HL-60 (cell line): ENCODE results near the gene BTNL8.

Experiments
- DNase-seq, 2 experiments: peaks; one replicate each; pipeline ENCODE4 v3.0.0-alpha.2; 2010 to 2020; ENCODE audit warnings: low read depth in 1 of 2, low spot score in 1 of 2
- H3K27ac ChIP-seq: fragments of 250-450 bp; sonication (Bioruptor Pico); replicated peaks from 2 replicates; pipeline ENCODE4 v1.5.1; 2020; ENCODE audit warnings: mild to moderate bottlenecking, moderate library complexity
- H3K27me3 ChIP-seq: fragments of 250-450 bp; sonication (Bioruptor Pico); 2 replicates; pipeline ENCODE4 v1.5.1; 2021; ENCODE audit warnings: mild to moderate bottlenecking, moderate library complexity; ENCODE audit not compliant: insufficient read depth, poor library complexity, severe bottlenecking
- H3K4me3 ChIP-seq: replicated peaks from 2 replicates; pipeline ENCODE4 v1.5.1; 2011; ENCODE audit warnings: mild to moderate bottlenecking, control low read depth, low read length; ENCODE audit not compliant: insufficient read depth
- GABPA ChIP-seq: IDR thresholded peaks from 2 replicates; pipeline ENCODE4 v1.6.1; 2012; ENCODE audit warnings: low read depth
- POLR2AphosphoS5 ChIP-seq: IDR thresholded peaks from 2 replicates; pipeline ENCODE4 v1.6.1; 2012; ENCODE audit warnings: low read depth
- SPI1 ChIP-seq: IDR thresholded peaks from 2 replicates; pipeline ENCODE4 v1.6.1; 2012; ENCODE audit warnings: low read depth, mild to moderate bottlenecking, borderline replicate concordance
- TF ChIP-seq, protein P1 (sequence below): IDR thresholded peaks from 2 replicates; pipeline ENCODE4 v1.6.1; 2012; ENCODE audit warnings: low read depth; ENCODE audit not compliant: insufficient replicate concordance
- TF ChIP-seq, protein P2 (sequence below): IDR thresholded peaks from one replicate; pipeline ENCODE4 v1.5.1; 2011; ENCODE audit warnings: low read length, control low read depth, inconsistent platforms; ENCODE audit not compliant: insufficient read depth

BTNL8 gene

DNA sequence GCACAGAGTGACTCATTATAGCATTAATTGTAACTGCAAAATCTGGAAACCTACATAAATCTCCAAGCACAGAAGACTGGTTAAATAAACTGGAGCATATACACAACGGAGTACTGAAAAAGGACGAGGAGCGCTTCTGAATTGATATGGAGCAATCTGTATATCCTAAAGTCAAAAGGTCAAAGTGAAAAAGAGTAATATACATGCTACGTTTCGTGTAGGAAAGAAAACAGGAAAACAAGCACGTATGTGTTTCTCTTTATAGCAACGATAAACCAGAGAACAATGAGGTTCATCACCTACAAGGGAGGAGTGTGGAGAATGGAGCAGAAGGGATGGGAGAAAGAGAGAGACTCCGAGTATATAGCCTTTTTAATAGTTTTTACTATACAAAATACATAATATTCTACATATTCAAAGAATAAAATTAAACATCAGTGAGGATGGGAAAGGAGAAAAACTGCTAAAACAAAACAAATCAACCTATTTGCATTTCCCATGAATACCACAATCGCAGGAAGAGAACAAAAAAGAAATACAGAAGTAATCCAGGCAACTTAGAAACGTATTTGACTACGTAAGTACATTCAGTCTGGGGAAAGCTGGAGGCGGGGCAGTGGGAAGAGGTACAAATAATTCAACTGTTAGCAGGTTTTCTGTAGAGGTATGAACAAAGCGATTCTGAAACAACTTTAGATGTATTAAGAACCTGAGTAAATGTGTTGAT, 45.7 kb upstream of the BTNL8 start:
- no peak for DNase-seq
- Histone ChIP-seq H3K27me3 (no peaks in the 10 kb centered on the region), H3K4me3 (no peak overlapping the region), H3K27ac (no peak overlapping the region)
- TF ChIP-seq, protein P1, sequence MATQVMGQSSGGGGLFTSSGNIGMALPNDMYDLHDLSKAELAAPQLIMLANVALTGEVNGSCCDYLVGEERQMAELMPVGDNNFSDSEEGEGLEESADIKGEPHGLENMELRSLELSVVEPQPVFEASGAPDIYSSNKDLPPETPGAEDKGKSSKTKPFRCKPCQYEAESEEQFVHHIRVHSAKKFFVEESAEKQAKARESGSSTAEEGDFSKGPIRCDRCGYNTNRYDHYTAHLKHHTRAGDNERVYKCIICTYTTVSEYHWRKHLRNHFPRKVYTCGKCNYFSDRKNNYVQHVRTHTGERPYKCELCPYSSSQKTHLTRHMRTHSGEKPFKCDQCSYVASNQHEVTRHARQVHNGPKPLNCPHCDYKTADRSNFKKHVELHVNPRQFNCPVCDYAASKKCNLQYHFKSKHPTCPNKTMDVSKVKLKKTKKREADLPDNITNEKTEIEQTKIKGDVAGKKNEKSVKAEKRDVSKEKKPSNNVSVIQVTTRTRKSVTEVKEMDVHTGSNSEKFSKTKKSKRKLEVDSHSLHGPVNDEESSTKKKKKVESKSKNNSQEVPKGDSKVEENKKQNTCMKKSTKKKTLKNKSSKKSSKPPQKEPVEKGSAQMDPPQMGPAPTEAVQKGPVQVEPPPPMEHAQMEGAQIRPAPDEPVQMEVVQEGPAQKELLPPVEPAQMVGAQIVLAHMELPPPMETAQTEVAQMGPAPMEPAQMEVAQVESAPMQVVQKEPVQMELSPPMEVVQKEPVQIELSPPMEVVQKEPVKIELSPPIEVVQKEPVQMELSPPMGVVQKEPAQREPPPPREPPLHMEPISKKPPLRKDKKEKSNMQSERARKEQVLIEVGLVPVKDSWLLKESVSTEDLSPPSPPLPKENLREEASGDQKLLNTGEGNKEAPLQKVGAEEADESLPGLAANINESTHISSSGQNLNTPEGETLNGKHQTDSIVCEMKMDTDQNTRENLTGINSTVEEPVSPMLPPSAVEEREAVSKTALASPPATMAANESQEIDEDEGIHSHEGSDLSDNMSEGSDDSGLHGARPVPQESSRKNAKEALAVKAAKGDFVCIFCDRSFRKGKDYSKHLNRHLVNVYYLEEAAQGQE: no peak
- no peak for TF ChIP-seq POLR2AphosphoS5
- no peak for TF ChIP-seq GABPA
- TF ChIP-seq SPI1: no peak

DNA sequence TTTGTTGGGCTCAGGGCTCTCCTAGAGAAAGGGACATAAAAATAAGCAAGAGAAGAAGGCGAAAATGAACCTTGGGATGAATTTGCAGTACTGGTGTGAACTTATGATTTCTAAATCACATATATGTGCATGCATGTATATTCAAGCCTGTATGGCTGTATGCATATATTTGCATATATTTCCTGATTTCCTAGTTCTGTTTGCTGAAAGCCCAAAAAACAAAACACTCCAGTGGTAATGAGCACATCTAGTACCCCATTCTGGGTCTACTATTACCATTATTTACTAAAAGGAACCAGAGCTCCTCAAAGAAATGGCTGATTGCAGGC, 45.1 kb upstream of the BTNL8 start:
- Histone ChIP-seq H3K27me3 (no peaks in the 10 kb centered on the region), H3K4me3 (no peak overlapping the region), H3K27ac (no peak overlapping the region)
- no peak for TF ChIP-seq GABPA
- TF ChIP-seq, protein P2, sequence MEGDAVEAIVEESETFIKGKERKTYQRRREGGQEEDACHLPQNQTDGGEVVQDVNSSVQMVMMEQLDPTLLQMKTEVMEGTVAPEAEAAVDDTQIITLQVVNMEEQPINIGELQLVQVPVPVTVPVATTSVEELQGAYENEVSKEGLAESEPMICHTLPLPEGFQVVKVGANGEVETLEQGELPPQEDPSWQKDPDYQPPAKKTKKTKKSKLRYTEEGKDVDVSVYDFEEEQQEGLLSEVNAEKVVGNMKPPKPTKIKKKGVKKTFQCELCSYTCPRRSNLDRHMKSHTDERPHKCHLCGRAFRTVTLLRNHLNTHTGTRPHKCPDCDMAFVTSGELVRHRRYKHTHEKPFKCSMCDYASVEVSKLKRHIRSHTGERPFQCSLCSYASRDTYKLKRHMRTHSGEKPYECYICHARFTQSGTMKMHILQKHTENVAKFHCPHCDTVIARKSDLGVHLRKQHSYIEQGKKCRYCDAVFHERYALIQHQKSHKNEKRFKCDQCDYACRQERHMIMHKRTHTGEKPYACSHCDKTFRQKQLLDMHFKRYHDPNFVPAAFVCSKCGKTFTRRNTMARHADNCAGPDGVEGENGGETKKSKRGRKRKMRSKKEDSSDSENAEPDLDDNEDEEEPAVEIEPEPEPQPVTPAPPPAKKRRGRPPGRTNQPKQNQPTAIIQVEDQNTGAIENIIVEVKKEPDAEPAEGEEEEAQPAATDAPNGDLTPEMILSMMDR: no peak
- TF ChIP-seq, protein P1: no peak
- no peak for TF ChIP-seq SPI1
- no peak for TF ChIP-seq POLR2AphosphoS5
- no peak for DNase-seq

DNA sequence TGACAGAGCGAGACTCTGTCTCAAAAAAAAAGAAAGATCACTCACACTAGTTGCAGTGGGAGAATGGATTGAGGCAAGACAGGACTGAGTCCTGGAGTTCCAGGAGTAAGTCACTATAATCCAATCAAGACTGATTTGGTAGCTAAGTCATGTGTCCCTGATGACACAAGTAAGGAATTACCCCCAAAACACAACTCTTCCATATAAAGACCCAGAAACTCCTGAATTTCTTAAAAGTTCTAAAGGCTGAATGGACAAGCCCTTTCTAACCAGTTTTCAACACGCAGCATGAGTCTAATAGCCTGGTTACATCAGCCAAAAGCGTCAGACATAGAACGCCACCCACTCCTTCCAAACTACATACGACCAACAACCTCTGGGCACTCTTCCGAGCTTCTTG, 40.4 kb upstream of the BTNL8 start:
- DNase-seq: no peak
- Histone ChIP-seq H3K27me3 (no peaks in the 10 kb centered on the region), H3K27ac (no peak overlapping the region), H3K4me3 (no peak overlapping the region)
- TF ChIP-seq GABPA (no peak), POLR2AphosphoS5 (no peak), SPI1 (no peak)
- TF ChIP-seq, protein P1: no peak
- TF ChIP-seq, protein P2: no peak
